Measurements from ENCODE around the gene DNPH1. TPM values are rescaled to one million over a fixed set of nuclear protein-coding genes. Genes with fewer than 3 reads are reported as not detected.
A peak's percentile ranks its signal among the peaks of the same experiment; 100 is the strongest.

The DNPH1 gene
- total RNA-seq, 1 donor, result 32.9 TPM

GRCh38 chr6:43239054-43239453 lies 9.8 kb upstream of the DNPH1 start:
- Histone ChIP-seq H3K79me2 (ENCODE audit: insufficient read depth, low read length) (no peaks in the 10 kb centered on the region), H3K27ac (ENCODE audit: low read depth, low read length) (no peak overlapping the region), H2AFZ (ENCODE audit: low read length) (no peak overlapping the region), H4K20me1 (ENCODE audit: insufficient read depth, low read length) (no peaks in the 10 kb centered on the region), H3K4me1 (ENCODE audit: insufficient read depth, low read length) (no peaks in the 10 kb centered on the region), H3K9me3 (ENCODE audit: low read depth, low read length) (no peaks in the 10 kb centered on the region), H3K27me3 (ENCODE audit: insufficient read depth, low read length) (peaks cover 57% of the 10 kb centered on the region), H3K36me3 (ENCODE audit: insufficient read depth, low read length) (no peaks in the 10 kb centered on the region), H3K4me3 (ENCODE audit: insufficient read depth, low read length) (no peak overlapping the region), H3K4me2 (ENCODE audit: insufficient read depth, low read length) (no peak overlapping the region)
- no peak for DNase-seq (ENCODE audit: insufficient read length, low spot score, missing footprints)
- no peak for TF ChIP-seq CTCF (IDR thresholded peaks at IDR 0.05; ENCODE audit: extremely low read depth, low read depth, low read length)

- TF ChIP-seq CTCF (IDR thresholded peaks at IDR 0.05; ENCODE audit: extremely low read depth, low read depth, low read length), result no peak
- no peak overlapping the region for H3K4me3 ChIP-seq (ENCODE audit: insufficient read depth, low read length)
- no peak for DNase-seq (ENCODE audit: insufficient read length, low spot score, missing footprints)
- H4K20me1 ChIP-seq (ENCODE audit: insufficient read depth, low read length), result no peaks in the 10 kb centered on the region
- no peak overlapping the region for H2AFZ ChIP-seq (ENCODE audit: low read length)
- no peaks in the 10 kb centered on the region for H3K79me2 ChIP-seq (ENCODE audit: insufficient read depth, low read length)
- H3K4me1 ChIP-seq (ENCODE audit: insufficient read depth, low read length), result no peaks in the 10 kb centered on the region
- H3K4me2 ChIP-seq (ENCODE audit: insufficient read depth, low read length), result no peak overlapping the region
- H3K9me3 ChIP-seq (ENCODE audit: low read depth, low read length), result no peaks in the 10 kb centered on the region
- peaks cover 44% of the 10 kb centered on the region for H3K27me3 ChIP-seq (ENCODE audit: insufficient read depth, low read length)
- H3K27ac ChIP-seq (ENCODE audit: low read depth, low read length), result no peak overlapping the region
- no peaks in the 10 kb centered on the region for H3K36me3 ChIP-seq (ENCODE audit: insufficient read depth, low read length)
These were observed 6.6 kb upstream of the DNPH1 start for GRCh38 chr6:43235841-43236240.

GRCh38 chr6:43231735-43232450 lies 2.6 kb upstream of the DNPH1 start:
- H3K4me3 ChIP-seq (ENCODE audit: insufficient read depth, low read length), result no peak overlapping the region
- H3K79me2 ChIP-seq (ENCODE audit: insufficient read depth, low read length), result no peaks in the 10 kb centered on the region
- no peak overlapping the region for H2AFZ ChIP-seq (ENCODE audit: low read length)
- no peak overlapping the region for H3K4me2 ChIP-seq (ENCODE audit: insufficient read depth, low read length)
- TF ChIP-seq CTCF (IDR thresholded peaks at IDR 0.05; ENCODE audit: extremely low read depth, low read depth, low read length), result no peak
- no peaks in the 10 kb centered on the region for H3K4me1 ChIP-seq (ENCODE audit: insufficient read depth, low read length)
- H3K36me3 ChIP-seq (ENCODE audit: insufficient read depth, low read length), result no peaks in the 10 kb centered on the region
- no peaks in the 10 kb centered on the region for H3K9me3 ChIP-seq (ENCODE audit: low read depth, low read length)
- no peak for DNase-seq (ENCODE audit: insufficient read length, low spot score, missing footprints)
- no peaks in the 10 kb centered on the region for H4K20me1 ChIP-seq (ENCODE audit: insufficient read depth, low read length)
- no peak overlapping the region for H3K27ac ChIP-seq (ENCODE audit: low read depth, low read length)
- H3K27me3 ChIP-seq (ENCODE audit: insufficient read depth, low read length), result peaks cover 25% of the 10 kb centered on the region

- no peak overlapping the region for H3K27ac ChIP-seq (ENCODE audit: low read depth, low read length)
- H3K4me3 ChIP-seq (ENCODE audit: insufficient read depth, low read length), result no peak overlapping the region
- no peaks in the 10 kb centered on the region for H3K79me2 ChIP-seq (ENCODE audit: insufficient read depth, low read length)
- no peak for TF ChIP-seq CTCF (IDR thresholded peaks at IDR 0.05; ENCODE audit: extremely low read depth, low read depth, low read length)
- no peaks in the 10 kb centered on the region for H3K4me1 ChIP-seq (ENCODE audit: insufficient read depth, low read length)
- H3K27me3 ChIP-seq (ENCODE audit: insufficient read depth, low read length), result peaks cover 22% of the 10 kb centered on the region
- H2AFZ ChIP-seq (ENCODE audit: low read length), result no peak overlapping the region
- DNase-seq (ENCODE audit: insufficient read length, low spot score, missing footprints), result peak; percentile 29
- no peaks in the 10 kb centered on the region for H3K36me3 ChIP-seq (ENCODE audit: insufficient read depth, low read length)
- no peaks in the 10 kb centered on the region for H4K20me1 ChIP-seq (ENCODE audit: insufficient read depth, low read length)
- H3K9me3 ChIP-seq (ENCODE audit: low read depth, low read length), result no peaks in the 10 kb centered on the region
- H3K4me2 ChIP-seq (ENCODE audit: insufficient read depth, low read length), result no peak overlapping the region
These were observed 1.8 kb upstream of the DNPH1 start for GRCh38 chr6:43231053-43231452.
